A549 (cell line): ENCODE results near the gene PRIMPOL. TPM values are rescaled to one million over a fixed set of nuclear protein-coding genes. Genes with fewer than 3 reads are reported as not detected.

Experiments used
- ATAC-seq, 2 experiments: fragments of 200-7000 bp in 1 of 2; fragments of >200 bp in 1 of 2; cut with Nextera tagmentation in 1 of 2; cut with Tn5 transposase in 1 of 2; 3 replicates each; pipeline versions ENCODE4 v1.8.0 to v1.9.1; 2018 to 2020; ENCODE audit warnings: mild to moderate bottlenecking in 1 of 2, moderate library complexity in 1 of 2
- CTCF ChIA-PET: fragments of 300-600 bp; sonication (Branson Sonifier 250); formaldehyde crosslinking; extraction: SDS; loops from one replicate; lab custom pipeline; 2021; ENCODE audit warnings: antibody characterized with exemption, inconsistent platforms; lab: Yijun Ruan, JAX
- POLR2A ChIA-PET: fragments of 350-600 bp; formaldehyde crosslinking; extraction: SDS; loops from one replicate; lab custom pipeline; 2021; ENCODE audit warnings: antibody characterized with exemption, inconsistent platforms; lab: Yijun Ruan, JAX
- DNase-seq, 2 experiments: peaks; one replicate each; pipeline versions ENCODE4 v3.0.0 to v3.0.0-alpha.2; 2011 to 2016; ENCODE audit warnings: low read depth in 1 of 2, low spot score in 1 of 2
- FAIRE-seq: peaks from 2 replicates; lab custom pipeline; 2011; peaks lifted over from hg19 to GRCh38; lab: Jason Lieb, UNC
- H3K27ac ChIP-seq, 2 experiments: fragments of >200 bp; sonication (Bioruptor Twin); formaldehyde crosslinking; 3 replicates each; pipeline ENCODE4 v1.5.1; 2016 to 2017
- H3K4me1 ChIP-seq: fragments of >200 bp; sonication (Bioruptor Twin); formaldehyde crosslinking; 3 replicates; pipeline ENCODE4 v1.6.1; 2016
- H3K4me2 ChIP-seq: fragments of >200 bp; sonication (Bioruptor Twin); formaldehyde crosslinking; 3 replicates; pipeline ENCODE4 v1.6.1; 2016
- H3K4me3 ChIP-seq: fragments of >200 bp; sonication (Bioruptor Twin); formaldehyde crosslinking; 3 replicates; pipeline ENCODE4 v1.5.1; 2016
- H3K9me3 ChIP-seq: fragments of >200 bp; sonication (Bioruptor Twin); formaldehyde crosslinking; 3 replicates; pipeline ENCODE4 v1.6.1; 2016
- BCL3 ChIP-seq: fragments of >200 bp; sonication (Bioruptor Twin); formaldehyde crosslinking; IDR thresholded peaks from 3 replicates; pipeline ENCODE4 v1.6.1; 2016
- CEBPB ChIP-seq, 2 experiments: fragments of >200 bp in 1 of 2; sonication (Bioruptor Twin) in 1 of 2; formaldehyde crosslinking in 1 of 2; IDR thresholded peaks; 2 replicates each; pipeline ENCODE4 v1.6.1; 2012 to 2016
- CHD2 ChIP-seq: fragments of 150-350 bp; IDR thresholded peaks from 2 replicates; pipeline ENCODE4 v1.6.1; 2014; ENCODE audit warnings: low read length; ENCODE audit not compliant: partially characterized antibody
- ESRRA ChIP-seq: fragments of 150-350 bp; IDR thresholded peaks from 2 replicates; pipeline ENCODE4 v1.6.1; 2014; ENCODE audit warnings: mild to moderate bottlenecking, low read length, borderline replicate concordance
- GATA3 ChIP-seq: IDR thresholded peaks from 2 replicates; pipeline ENCODE4 v1.6.1; 2012; ENCODE audit warnings: borderline replicate concordance
- HEYL ChIP-seq: fragments of 250-450 bp; sonication (Bioruptor Pico); IDR thresholded peaks from 2 replicates; pipeline ENCODE4 v1.8.0; 2021; ENCODE audit warnings: mild to moderate bottlenecking, moderate library complexity
- HOXB13 ChIP-seq: fragments of 250-450 bp; sonication (Bioruptor Pico); IDR thresholded peaks from 2 replicates; pipeline ENCODE4 v1.5.0; 2020; ENCODE audit warnings: low read depth, mild to moderate bottlenecking, moderate library complexity
- HOXB5 ChIP-seq: fragments of 250-450 bp; sonication (Bioruptor Pico); IDR thresholded peaks from 2 replicates; pipeline ENCODE4 v1.5.0; 2020; ENCODE audit warnings: mild to moderate bottlenecking, moderate library complexity
- KDM5A ChIP-seq: fragments of 200-600 bp; sonication (generic); IDR thresholded peaks from 2 replicates; pipeline ENCODE4 v1.6.1; 2016; ENCODE audit warnings: antibody characterized with exemption, mild to moderate bottlenecking
- MYC ChIP-seq: IDR thresholded peaks from 2 replicates; pipeline ENCODE4 v1.6.1; 2012; ENCODE audit warnings: mild to moderate bottlenecking, inconsistent platforms, low read length, improper control_type of control experiment, borderline replicate concordance
- NFE2L2 ChIP-seq: fragments of 150-350 bp; conservative IDR thresholded peaks from 2 replicates; pipeline ENCODE4 v1.6.1; 2014; ENCODE audit warnings: low read length
- NR3C1 ChIP-seq: fragments of >200 bp; sonication (Bioruptor Twin); formaldehyde crosslinking; IDR thresholded peaks from 3 replicates; pipeline ENCODE4 v1.6.1; 2017
- PBX3 ChIP-seq: IDR thresholded peaks from 2 replicates; pipeline ENCODE4 v1.6.1; 2012
- PHF8 ChIP-seq: fragments of 200-600 bp; sonication (generic); IDR thresholded peaks from 2 replicates; pipeline ENCODE4 v1.6.1; 2016; ENCODE audit warnings: low read depth, mild to moderate bottlenecking, antibody characterized with exemption, moderate library complexity, borderline replicate concordance
- POLR2AphosphoS2 ChIP-seq: conservative IDR thresholded peaks from 2 replicates; pipeline ENCODE4 v1.6.1; 2012; ENCODE audit warnings: low read length, improper control_type of control experiment, inconsistent platforms
- RNF2 ChIP-seq: fragments of 200-600 bp; sonication (generic); IDR thresholded peaks from 2 replicates; pipeline ENCODE4 v1.6.1; 2016; ENCODE audit warnings: low read depth, mild to moderate bottlenecking, antibody characterized with exemption, moderate library complexity, borderline replicate concordance
- ZFP36 ChIP-seq: fragments of 450-650 bp; IDR thresholded peaks from 2 replicates; pipeline ENCODE4 v1.6.1; 2014; ENCODE audit warnings: borderline replicate concordance; ENCODE audit not compliant: partially characterized antibody
- ZNF302 ChIP-seq: fragments of 250-450 bp; sonication (Bioruptor Pico); IDR thresholded peaks from 2 replicates; pipeline ENCODE4 v1.9.0; 2021; ENCODE audit warnings: inconsistent platforms, mild to moderate bottlenecking, moderate library complexity
- WGBS: methylation state at CpG from one replicate; pipeline ENCODE4 v1.1.6; 2017; ENCODE audit errors: missing lambda C conversion rate; 5-methylcytosine and 5-hydroxymethylcytosine counted together
- polyA plus RNA-seq, 4 experiments: library from polyadenylated mRNA; depleted of rRNA in 3 of 4; stranded (reverse); fragments of >200 nt; fragmentation: RNase III in 1 of 4; extraction: RNeasy Plus Mini Kit Qiagen cat#74134 plus additional on column Dnase treatment in 1 of 4; gene quantifications; 2 replicates in 3 of 4; 3 replicates in 1 of 4; pipeline ENCODE4 v1.2.3, GENCODE V29; 2011 to 2017
- TF ChIP-seq, protein P1 (sequence below): IDR thresholded peaks from 2 replicates; pipeline ENCODE4 v1.6.1; 2012; ENCODE audit warnings: low read depth, borderline replicate concordance
- TF ChIP-seq, protein P2 (sequence below): fragments of 250-450 bp; sonication (Bioruptor Pico); IDR thresholded peaks from 2 replicates; pipeline ENCODE4 v1.5.0; 2021; ENCODE audit warnings: mild to moderate bottlenecking, moderate library complexity, borderline replicate concordance
- TF ChIP-seq, protein P3 (sequence below): fragments of 150-350 bp; IDR thresholded peaks from 2 replicates; pipeline ENCODE4 v1.6.1; 2014; ENCODE audit warnings: low read depth, mild to moderate bottlenecking, low read length
- TF ChIP-seq, protein P4 (sequence below): fragments of >200 bp; sonication (Bioruptor Twin); formaldehyde crosslinking; IDR thresholded peaks from 2 replicates; pipeline ENCODE4 v1.6.1; 2016

Gene PRIMPOL
- polyA plus RNA-seq, 2 of the 4 experiments (the other 2 are of a cell fraction), result 10.0 to 23.9 TPM

DNA sequence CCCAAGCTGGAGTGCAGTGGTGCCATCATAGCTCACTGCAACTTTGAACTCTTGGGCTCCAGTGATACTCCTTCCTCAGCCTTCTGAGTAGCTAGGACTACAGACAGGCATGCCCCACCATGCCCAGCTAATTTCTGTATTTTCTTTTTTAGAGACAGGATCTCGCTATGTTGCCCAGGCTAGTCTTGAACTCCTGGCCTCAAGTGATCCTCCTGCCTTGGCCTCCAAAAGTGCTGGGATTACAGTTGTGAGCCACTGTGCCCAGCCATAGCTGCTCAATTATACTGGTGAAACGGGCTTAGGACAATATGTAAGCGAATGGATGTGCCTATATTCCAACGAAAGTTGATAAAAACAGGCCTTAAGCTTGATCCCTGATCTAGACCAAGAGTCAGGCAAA, 13.4 kb upstream of the PRIMPOL start:
- TF ChIP-seq, protein P1, sequence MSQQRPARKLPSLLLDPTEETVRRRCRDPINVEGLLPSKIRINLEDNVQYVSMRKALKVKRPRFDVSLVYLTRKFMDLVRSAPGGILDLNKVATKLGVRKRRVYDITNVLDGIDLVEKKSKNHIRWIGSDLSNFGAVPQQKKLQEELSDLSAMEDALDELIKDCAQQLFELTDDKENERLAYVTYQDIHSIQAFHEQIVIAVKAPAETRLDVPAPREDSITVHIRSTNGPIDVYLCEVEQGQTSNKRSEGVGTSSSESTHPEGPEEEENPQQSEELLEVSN, result no peak
- TF ChIP-seq HOXB5 (CRISPR knock-in tag) (no peak), NR3C1 (no peak), BCL3 (no peak), HOXB13 (no peak), ZFP36 (no peak), POLR2AphosphoS2 (no peak), CHD2 (no peak), GATA3 (no peak), CEBPB (IDR thresholded peaks at IDR 0.05) (no peak)
- TF ChIP-seq, protein P2, sequence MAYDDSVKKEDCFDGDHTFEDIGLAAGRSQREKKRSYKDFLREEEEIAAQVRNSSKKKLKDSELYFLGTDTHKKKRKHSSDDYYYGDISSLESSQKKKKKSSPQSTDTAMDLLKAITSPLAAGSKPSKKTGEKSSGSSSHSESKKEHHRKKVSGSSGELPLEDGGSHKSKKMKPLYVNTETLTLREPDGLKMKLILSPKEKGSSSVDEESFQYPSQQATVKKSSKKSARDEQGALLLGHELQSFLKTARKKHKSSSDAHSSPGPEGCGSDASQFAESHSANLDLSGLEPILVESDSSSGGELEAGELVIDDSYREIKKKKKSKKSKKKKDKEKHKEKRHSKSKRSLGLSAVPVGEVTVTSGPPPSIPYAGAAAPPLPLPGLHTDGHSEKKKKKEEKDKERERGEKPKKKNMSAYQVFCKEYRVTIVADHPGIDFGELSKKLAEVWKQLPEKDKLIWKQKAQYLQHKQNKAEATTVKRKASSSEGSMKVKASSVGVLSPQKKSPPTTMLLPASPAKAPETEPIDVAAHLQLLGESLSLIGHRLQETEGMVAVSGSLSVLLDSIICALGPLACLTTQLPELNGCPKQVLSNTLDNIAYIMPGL, result no peak
- Histone ChIP-seq H3K4me3 (no peak overlapping the region), H3K9me3 (no peaks in the 10 kb centered on the region), H3K4me1 (no peaks in the 10 kb centered on the region), H3K4me2 (no peak overlapping the region), H3K27ac (no peak overlapping the region)
- ChIA-PET POLR2A (no interaction called here), CTCF (interaction anchor here (0.6 kb wide), 1 partner anchor 1237 kb away, joined by 3 read pairs; no protein-coding TSS in a partner anchor)
- no peak for DNase-seq
- ATAC-seq, result no peak
- FAIRE-seq, result no peak
- 88% methylated on average over 4 of the region's 4 CpGs for WGBS

DNA sequence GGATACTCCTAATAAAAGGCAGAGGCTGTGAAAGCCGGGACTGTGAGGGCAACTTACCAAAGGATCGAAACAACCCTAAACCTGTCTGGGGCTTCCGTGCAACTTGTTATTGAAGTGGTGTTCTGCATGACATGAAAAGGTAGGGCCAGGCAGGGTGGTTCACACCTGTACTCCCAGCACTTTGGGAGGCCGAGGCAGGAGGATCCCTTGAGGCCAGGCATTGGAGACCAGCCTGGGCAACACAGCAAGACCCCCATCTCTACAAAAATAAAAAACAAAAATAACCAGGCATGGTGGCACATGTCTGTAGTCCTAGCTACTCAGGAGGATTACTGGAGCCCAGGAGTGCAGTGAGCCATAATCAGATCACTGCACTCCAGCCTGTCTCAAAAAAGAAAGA, 12.6 kb upstream of the PRIMPOL start:
- CTCF ChIA-PET, result no interaction called here
- no peaks in the 10 kb centered on the region for H3K9me3 ChIP-seq
- POLR2A ChIA-PET, result no interaction called here
- no peak for DNase-seq
- TF ChIP-seq CHD2, result no peak
- TF ChIP-seq PHF8, result no peak
- TF ChIP-seq, protein P1, result no peak
- TF ChIP-seq RNF2, result no peak
- TF ChIP-seq HEYL (CRISPR knock-in tag), result no peak
- TF ChIP-seq KDM5A, result no peak
- TF ChIP-seq, protein P3, sequence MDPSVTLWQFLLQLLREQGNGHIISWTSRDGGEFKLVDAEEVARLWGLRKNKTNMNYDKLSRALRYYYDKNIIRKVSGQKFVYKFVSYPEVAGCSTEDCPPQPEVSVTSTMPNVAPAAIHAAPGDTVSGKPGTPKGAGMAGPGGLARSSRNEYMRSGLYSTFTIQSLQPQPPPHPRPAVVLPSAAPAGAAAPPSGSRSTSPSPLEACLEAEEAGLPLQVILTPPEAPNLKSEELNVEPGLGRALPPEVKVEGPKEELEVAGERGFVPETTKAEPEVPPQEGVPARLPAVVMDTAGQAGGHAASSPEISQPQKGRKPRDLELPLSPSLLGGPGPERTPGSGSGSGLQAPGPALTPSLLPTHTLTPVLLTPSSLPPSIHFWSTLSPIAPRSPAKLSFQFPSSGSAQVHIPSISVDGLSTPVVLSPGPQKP, result no peak
- TF ChIP-seq NFE2L2, result no peak
- TF ChIP-seq PBX3, result no peak
- TF ChIP-seq ZNF302 (CRISPR knock-in tag), result no peak
- TF ChIP-seq, protein P2, result no peak
- TF ChIP-seq MYC, result no peak
- TF ChIP-seq, protein P4, sequence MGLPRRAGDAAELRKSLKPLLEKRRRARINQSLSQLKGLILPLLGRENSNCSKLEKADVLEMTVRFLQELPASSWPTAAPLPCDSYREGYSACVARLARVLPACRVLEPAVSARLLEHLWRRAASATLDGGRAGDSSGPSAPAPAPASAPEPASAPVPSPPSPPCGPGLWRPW, result no peak
- TF ChIP-seq ESRRA, result no peak
- no peak for TF ChIP-seq POLR2AphosphoS2
- TF ChIP-seq HOXB13, result no peak
- H3K4me1 ChIP-seq, result no peaks in the 10 kb centered on the region
- no peak for FAIRE-seq
- no peak overlapping the region for H3K4me3 ChIP-seq
- 100% methylated on average over 4 of the region's 4 CpGs for WGBS
- no peak for ATAC-seq
- no peak overlapping the region for H3K4me2 ChIP-seq
- no peak overlapping the region for H3K27ac ChIP-seq
